Gastrocnemius medialis (tissue), 4 donors: ENCODE measurements around the gene TCF4. TPM values are rescaled to one million over a fixed set of nuclear protein-coding genes. Genes with fewer than 3 reads are reported as not detected.

ENCODE experiments used
- ATAC-seq, 2 donors: fragments of 150-250 bp; one replicate each; pipeline ENCODE4 v1.9.1; 2016
- DNase-seq, 2 donors: peaks; one replicate each; pipeline ENCODE4 v3.0.0-alpha.2; 2019
- H3K27ac ChIP-seq, 4 donors: fragments of 200-600 bp; sonication (generic); 1 replicate in 1 of 4; 2 replicates in 3 of 4; pipeline ENCODE4 v1.5.1; 2016 to 2018; ENCODE audit warnings: mild to moderate bottlenecking in 2 of 4, moderate library complexity in 1 of 4
- H3K27me3 ChIP-seq, 3 donors: fragments of 200-600 bp; sonication (generic) in 2 of 3; 1 replicate in 1 of 3; 2 replicates in 2 of 3; pipeline versions ENCODE4 v1.5.1 to v1.6.0; 2016 to 2019; ENCODE audit warnings: mild to moderate bottlenecking in 1 of 3, moderate library complexity in 1 of 3
- H3K36me3 ChIP-seq, 2 donors: fragments of 200-600 bp; sonication (generic) in 1 of 2; one replicate each; pipeline ENCODE4 v1.5.1; 2017 to 2018
- H3K4me1 ChIP-seq, 2 donors: fragments of 200-600 bp; sonication (generic) in 1 of 2; one replicate each; pipeline ENCODE4 v1.5.1; 2016 to 2017; ENCODE audit warnings: mild to moderate bottlenecking in 2 of 2
- H3K4me3 ChIP-seq, 4 donors: fragments of 200-600 bp; sonication (generic) in 3 of 4; 1 replicate in 1 of 4; 2 replicates in 3 of 4; pipeline ENCODE4 v1.5.1; 2016 to 2019; ENCODE audit warnings: mild to moderate bottlenecking in 2 of 4
- H3K9me3 ChIP-seq, 3 donors: fragments of 200-600 bp; sonication (generic) in 2 of 3; 1 replicate in 1 of 3; 2 replicates in 2 of 3; pipeline ENCODE4 v1.5.1; 2016 to 2019
- CTCF ChIP-seq, 5 experiments: fragments of 450-650 bp in 3 of 5; fragments of 200-600 bp in 2 of 5; sonication (generic) in 2 of 5; IDR thresholded peaks in 4 of 5; conservative IDR thresholded peaks in 1 of 5; 1 replicate in 4 of 5; 2 replicates in 1 of 5; pipeline ENCODE4 v1.5.1; 2016 to 2019; ENCODE audit warnings: antibody characterized with exemption in 5 of 5, mild to moderate bottlenecking in 3 of 5, moderate library complexity in 3 of 5
- POLR2A ChIP-seq, 2 donors: fragments of 450-650 bp; IDR thresholded peaks; one replicate each; pipeline ENCODE4 v1.6.1; 2017; ENCODE audit warnings: antibody characterized with exemption in 2 of 2, mild to moderate bottlenecking in 2 of 2, moderate library complexity in 2 of 2
- in situ Hi-C, 4 donors: fragments of 200-750 bp; cut with MboI; loops; one replicate each; pipeline versions ENCODE4 v1.15.0 to v1.8.0; 2017; ENCODE audit warnings: low sequenced_read_pairs in 4 of 4
- intact Hi-C: fragments of 100-400 bp; cut with DNase I; formaldehyde crosslinking; loops from one replicate; pipeline ENCODE4 v1.15.1; 2023; ENCODE audit warnings: low total_unique reads
- total RNA-seq, 4 donors: library from RNA; depleted of rRNA; stranded (reverse); fragments of >200 nt; gene quantifications; one replicate each; pipeline versions ENCODE4 v1.1.0 to v1.2.3, GENCODE V29; 2016

TCF4 gene
- total RNA-seq, 4 donors from 2014 or later, result 40.3 to 60.6 (median 53.6) TPM

- H3K4me3 ChIP-seq, result no peak overlapping the region
- DNase-seq (no peak), ATAC-seq (no peak)
- in situ Hi-C loops, result no loop called here
- peaks cover 52 to 72% of the 10 kb centered on the region in 2 donors for H3K4me1 ChIP-seq
- H3K9me3 ChIP-seq, result no peaks in the 10 kb centered on the region
- TF ChIP-seq POLR2A (IDR thresholded peaks at IDR 0.05), result no peak
- peak overlapping the region in 2 of 4 donors; percentile 76 to 78 for H3K27ac ChIP-seq
- H3K27me3 ChIP-seq, result no peaks in the 10 kb centered on the region
- intact Hi-C loops, result no loop called here
- peaks cover 0 to 8% of the 10 kb centered on the region in 2 donors for H3K36me3 ChIP-seq
Measured at GRCh38 chr18:55283309-55283708, 304.7 kb downstream of the TCF4 start.

GRCh38 chr18:55280503-55280902 lies 307.5 kb downstream of the TCF4 start:
- peaks cover 28 to 48% of the 10 kb centered on the region in 2 donors for H3K4me1 ChIP-seq
- H3K27ac ChIP-seq, result peak overlapping the region in 3 of 4 donors; percentile 12 to 49 (median 29)

GRCh38 chr18:55275039-55275901 lies 312.7 kb downstream of the TCF4 start:
- in situ Hi-C loops, result no loop called here
- no peaks in the 10 kb centered on the region for H3K27me3 ChIP-seq
- H3K36me3 ChIP-seq, result peaks cover 0 to 27% of the 10 kb centered on the region in 2 donors
- no peaks in the 10 kb centered on the region for H3K9me3 ChIP-seq
- peak; percentile 100 for ATAC-seq
- intact Hi-C loops, result loop anchor here (2.0 kb wide), 1 partner anchor 40 kb away; no protein-coding TSS in a partner anchor
- H3K4me3 ChIP-seq, result peak overlapping the region in 1 of 4 donors; percentile 40
- no peak for TF ChIP-seq POLR2A (IDR thresholded peaks at IDR 0.05)
- TF ChIP-seq CTCF (IDR thresholded peaks at IDR 0.05 in 4 of 5, conservative IDR thresholded peaks at IDR 0.05 in 1 of 5), result peak in 2 of 5 experiments; percentile 31 to 34
- DNase-seq, result peak; percentile 84 to 94
- H3K27ac ChIP-seq, result peak overlapping the region; percentile 56 to 81 (median 68)
- peaks cover 20 to 22% of the 10 kb centered on the region in 2 donors for H3K4me1 ChIP-seq

More at GRCh38 chr18:55280503-55280902, 307.5 kb downstream of the TCF4 start:
- Histone ChIP-seq H3K27me3 (no peaks in the 10 kb centered on the region), H3K4me3 (no peak overlapping the region), H3K36me3 (peaks cover 0 to 16% of the 10 kb centered on the region in 2 donors), H3K9me3 (no peaks in the 10 kb centered on the region)
- intact Hi-C loops, result no loop called here
- no peak for ATAC-seq
- TF ChIP-seq CTCF (IDR thresholded peaks at IDR 0.05 in 4 of 5, conservative IDR thresholded peaks at IDR 0.05 in 1 of 5) (no peak), POLR2A (IDR thresholded peaks at IDR 0.05) (no peak)
- in situ Hi-C loops, result no loop called here
- DNase-seq, result no peak

- no peak overlapping the region for H3K4me3 ChIP-seq
- intact Hi-C loops (no loop called here), in situ Hi-C loops (no loop called here)
- H3K9me3 ChIP-seq, result no peaks in the 10 kb centered on the region
- TF ChIP-seq POLR2A (IDR thresholded peaks at IDR 0.05), result no peak
- TF ChIP-seq CTCF (IDR thresholded peaks at IDR 0.05 in 4 of 5, conservative IDR thresholded peaks at IDR 0.05 in 1 of 5), result no peak
- H3K27ac ChIP-seq, result peak overlapping the region; percentile 24 to 62 (median 41)
- H3K36me3 ChIP-seq, result peaks cover 0 to 33% of the 10 kb centered on the region in 2 donors
- peaks cover 14 to 15% of the 10 kb centered on the region in 2 donors for H3K4me1 ChIP-seq
- no peak for DNase-seq
- ATAC-seq, result no peak
- no peaks in the 10 kb centered on the region for H3K27me3 ChIP-seq
Measured at GRCh38 chr18:55272510-55273243, 315.3 kb downstream of the TCF4 start.

GRCh38 chr18:55269622-55270021 lies 318.4 kb downstream of the TCF4 start:
- Histone ChIP-seq H3K4me1 (peaks cover 14 to 27% of the 10 kb centered on the region in 2 donors), H3K36me3 (peaks cover 0 to 45% of the 10 kb centered on the region in 2 donors), H3K4me3 (no peak overlapping the region), H3K27me3 (no peaks in the 10 kb centered on the region), H3K27ac (peak overlapping the region in 2 of 4 donors; percentile 32 to 45), H3K9me3 (no peaks in the 10 kb centered on the region)
- DNase-seq (no peak), ATAC-seq (no peak)
- in situ Hi-C loops, result no loop called here
- intact Hi-C loops, result no loop called here
- TF ChIP-seq POLR2A (IDR thresholded peaks at IDR 0.05), result no peak
